Breast epithelium (tissue), 4 donors: ENCODE results near the gene HRAS. TPM values are rescaled to one million over a fixed set of nuclear protein-coding genes. Genes with fewer than 3 reads are reported as not detected.

Experiments used
- DNase-seq, 2 donors: peaks; one replicate each; pipeline ENCODE4 v3.0.0-alpha.2; 2019; ENCODE audit warnings: low spot score in 2 of 2
- H3K27ac ChIP-seq, 2 donors: fragments of 200-600 bp; sonication (generic) in 1 of 2; one replicate each; pipeline ENCODE4 v1.5.1; 2016 to 2019; ENCODE audit warnings: mild to moderate bottlenecking in 1 of 2
- H3K27me3 ChIP-seq, 2 donors: fragments of 200-600 bp; sonication (generic) in 1 of 2; one replicate each; pipeline versions ENCODE4 v1.5.1 to v1.6.0; 2017 to 2019; ENCODE audit warnings: control low read depth in 1 of 2, mild to moderate bottlenecking in 1 of 2
- H3K36me3 ChIP-seq: fragments of 200-600 bp; one replicate; pipeline ENCODE4 v1.5.1; 2019
- H3K4me1 ChIP-seq, 2 donors: fragments of 200-600 bp; sonication (generic); one replicate each; pipeline ENCODE4 v1.5.1; 2016 to 2019; ENCODE audit warnings: control low read depth in 1 of 2
- H3K4me3 ChIP-seq, 3 donors: fragments of 200-600 bp; sonication (generic); 1 replicate in 2 of 3; 2 replicates in 1 of 3; pipeline ENCODE4 v1.5.1; 2016 to 2019; ENCODE audit warnings: mild to moderate bottlenecking in 3 of 3, moderate library complexity in 2 of 3
- H3K9me3 ChIP-seq, 2 donors: fragments of 200-600 bp; sonication (generic) in 1 of 2; one replicate each; pipeline ENCODE4 v1.5.1; 2016 to 2019; ENCODE audit warnings: control low read depth in 1 of 2
- POLR2A ChIP-seq: fragments of 450-650 bp; IDR thresholded peaks from one replicate; pipeline ENCODE4 v1.6.1; 2016; ENCODE audit warnings: antibody characterized with exemption, mild to moderate bottlenecking, moderate library complexity
- POLR2AphosphoS5 ChIP-seq, 3 donors: sonication (generic); formaldehyde crosslinking; IDR thresholded peaks; one replicate each; pipeline ENCODE4 v1.6.1; 2017; ENCODE audit warnings: antibody characterized with exemption in 3 of 3
- intact Hi-C: fragments of 100-400 bp; cut with DNase I; formaldehyde crosslinking; loops from one replicate; pipeline ENCODE4 v1.15.1; 2023; ENCODE audit warnings: low total_unique reads
- total RNA-seq, 3 donors: library from RNA; depleted of rRNA; stranded (reverse); fragments of >200 nt; gene quantifications; one replicate each; pipeline ENCODE4 v1.1.0, GENCODE V29; 2016
- TF ChIP-seq, protein P1 (sequence below), 3 donors: fragments of 450-650 bp; IDR thresholded peaks; one replicate each; pipeline ENCODE4 v1.5.1; 2016 to 2017; ENCODE audit warnings: antibody characterized with exemption in 3 of 3, mild to moderate bottlenecking in 3 of 3, moderate library complexity in 3 of 3

Gene HRAS
- total RNA-seq, 3 donors from 2014 or later = 33.2 to 50.1 (median 33.4) TPM

DNA sequence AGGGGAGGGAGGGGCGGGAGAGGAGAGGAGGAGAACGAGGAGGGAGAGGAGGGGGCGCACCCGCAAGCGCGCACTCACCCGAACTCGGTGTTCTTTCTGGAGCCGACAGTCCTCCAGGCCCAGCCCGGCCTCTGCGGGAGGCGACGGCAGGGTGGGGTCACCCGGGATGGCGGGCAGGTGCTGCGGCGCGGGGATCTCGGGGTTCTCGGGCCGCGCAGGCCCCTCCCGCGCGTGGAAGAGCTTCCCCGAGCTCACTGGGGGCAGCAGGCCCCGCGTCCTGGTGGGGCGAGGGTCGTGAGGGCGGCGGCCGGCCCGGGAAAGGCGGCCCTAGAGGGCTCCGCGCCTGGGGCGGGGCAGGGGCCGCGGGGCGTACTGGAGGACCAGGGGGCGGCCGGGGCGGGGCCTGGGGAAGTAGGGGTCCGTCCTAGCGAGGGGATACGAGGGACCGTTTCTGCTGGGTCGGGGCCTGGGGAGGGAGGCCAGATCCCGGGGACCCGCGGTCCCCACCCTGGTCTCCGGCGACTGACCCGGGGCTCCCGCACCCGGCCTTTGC, 19.9 kb upstream of the HRAS start:
- no peaks in the 10 kb centered on the region for H3K36me3 ChIP-seq
- TF ChIP-seq POLR2A = no peak
- no peak for TF ChIP-seq POLR2AphosphoS5 (IDR thresholded peaks at IDR 0.05)
- TF ChIP-seq, protein P1, sequence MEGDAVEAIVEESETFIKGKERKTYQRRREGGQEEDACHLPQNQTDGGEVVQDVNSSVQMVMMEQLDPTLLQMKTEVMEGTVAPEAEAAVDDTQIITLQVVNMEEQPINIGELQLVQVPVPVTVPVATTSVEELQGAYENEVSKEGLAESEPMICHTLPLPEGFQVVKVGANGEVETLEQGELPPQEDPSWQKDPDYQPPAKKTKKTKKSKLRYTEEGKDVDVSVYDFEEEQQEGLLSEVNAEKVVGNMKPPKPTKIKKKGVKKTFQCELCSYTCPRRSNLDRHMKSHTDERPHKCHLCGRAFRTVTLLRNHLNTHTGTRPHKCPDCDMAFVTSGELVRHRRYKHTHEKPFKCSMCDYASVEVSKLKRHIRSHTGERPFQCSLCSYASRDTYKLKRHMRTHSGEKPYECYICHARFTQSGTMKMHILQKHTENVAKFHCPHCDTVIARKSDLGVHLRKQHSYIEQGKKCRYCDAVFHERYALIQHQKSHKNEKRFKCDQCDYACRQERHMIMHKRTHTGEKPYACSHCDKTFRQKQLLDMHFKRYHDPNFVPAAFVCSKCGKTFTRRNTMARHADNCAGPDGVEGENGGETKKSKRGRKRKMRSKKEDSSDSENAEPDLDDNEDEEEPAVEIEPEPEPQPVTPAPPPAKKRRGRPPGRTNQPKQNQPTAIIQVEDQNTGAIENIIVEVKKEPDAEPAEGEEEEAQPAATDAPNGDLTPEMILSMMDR (IDR thresholded peaks at IDR 0.05) = no peak
- H3K9me3 ChIP-seq = no peaks in the 10 kb centered on the region
- H3K4me3 ChIP-seq = peak overlapping the region in 2 of 3 donors; percentile 53 to 77
- intact Hi-C loops = no loop called here
- peaks cover 0 to 5% of the 10 kb centered on the region in 2 donors for H3K4me1 ChIP-seq
- DNase-seq = no peak
- H3K27me3 ChIP-seq = peaks cover 3 to 6% of the 10 kb centered on the region in 2 donors
- H3K27ac ChIP-seq = no peak overlapping the region

DNA sequence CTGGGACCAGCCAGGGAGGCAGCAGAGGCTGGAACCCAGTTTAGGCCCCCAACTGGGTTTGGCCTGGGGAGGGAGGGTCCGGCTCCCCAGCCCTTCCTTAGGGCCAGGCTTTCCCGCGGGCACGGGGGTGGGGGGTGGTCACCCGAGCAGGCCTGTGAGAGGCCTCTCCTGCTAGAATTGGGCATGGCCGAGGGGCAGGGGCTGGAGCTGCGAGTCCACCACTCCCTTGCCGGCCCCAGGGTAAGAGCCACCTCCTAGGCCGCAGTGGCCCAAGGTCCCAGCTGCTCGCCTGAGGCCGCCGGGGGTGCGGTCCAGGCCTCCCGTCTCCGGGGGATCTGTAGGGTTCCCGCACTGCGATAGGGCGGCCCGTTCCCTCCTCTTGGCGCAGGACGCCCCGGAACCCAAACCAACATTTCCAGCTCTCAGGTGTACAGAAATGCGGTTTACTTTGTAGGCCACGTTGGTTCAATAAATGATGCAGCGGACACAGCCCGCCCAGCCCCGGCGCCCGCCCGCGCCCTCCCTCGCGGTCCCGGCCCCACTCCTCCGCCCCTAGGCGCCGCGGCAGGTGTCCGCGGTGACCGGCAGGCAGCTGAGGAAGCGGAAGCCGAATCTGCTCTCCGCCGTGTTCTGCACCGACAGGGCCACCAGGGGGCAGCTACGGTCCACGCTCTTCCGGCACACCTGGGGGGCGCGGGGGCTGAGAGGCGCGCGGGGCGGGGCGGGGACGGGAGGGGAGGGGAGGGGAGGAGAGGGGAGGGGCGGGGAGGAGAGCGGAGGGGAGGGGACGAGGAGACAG, 19.3 kb upstream of the HRAS start:
- intact Hi-C loops = no loop called here

DNA sequence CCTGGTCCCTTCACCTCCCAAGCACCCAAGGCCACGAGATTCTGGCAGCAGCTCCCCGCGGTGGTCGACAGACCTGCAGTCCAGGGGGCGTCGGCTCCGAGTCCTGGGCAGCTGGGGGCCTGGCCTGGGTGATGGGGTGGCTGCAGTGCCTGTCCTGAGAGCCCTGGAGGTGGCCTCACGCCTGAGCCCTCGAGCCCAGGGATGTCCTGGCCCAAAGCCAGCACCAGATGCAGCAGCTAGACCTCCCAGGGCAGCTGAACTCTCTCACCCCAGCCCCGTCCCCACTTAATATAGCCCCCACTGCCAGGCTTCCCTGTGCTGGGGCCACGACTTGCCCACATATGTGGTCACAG, 18.6 kb upstream of the HRAS start:
- Histone ChIP-seq H3K4me3 (peak overlapping the region in 1 of 3 donors; percentile 77), H3K27ac (no peak overlapping the region), H3K9me3 (no peaks in the 10 kb centered on the region), H3K36me3 (no peaks in the 10 kb centered on the region), H3K4me1 (peaks cover 0 to 5% of the 10 kb centered on the region in 2 donors), H3K27me3 (peaks cover 3 to 6% of the 10 kb centered on the region in 2 donors)
- DNase-seq = no peak
- intact Hi-C loops = no loop called here
- TF ChIP-seq, protein P1 (IDR thresholded peaks at IDR 0.05) = no peak
- TF ChIP-seq POLR2A (no peak), POLR2AphosphoS5 (IDR thresholded peaks at IDR 0.05) (no peak)

More for the DNA sequence above, 19.3 kb upstream of the HRAS start:
- no peak for DNase-seq
- Histone ChIP-seq H3K27me3 (peaks cover 3 to 6% of the 10 kb centered on the region in 2 donors), H3K4me1 (peaks cover 0 to 5% of the 10 kb centered on the region in 2 donors), H3K36me3 (no peaks in the 10 kb centered on the region), H3K4me3 (peak overlapping the region in 2 of 3 donors; percentile 53 to 77), H3K9me3 (no peaks in the 10 kb centered on the region), H3K27ac (peak overlapping the region in 1 of 2 donors; percentile 38)
- TF ChIP-seq POLR2A (no peak), POLR2AphosphoS5 (IDR thresholded peaks at IDR 0.05) (no peak)
- TF ChIP-seq, protein P1 (IDR thresholded peaks at IDR 0.05) = peak in 2 of 3 donors; percentile 13 to 36

DNA sequence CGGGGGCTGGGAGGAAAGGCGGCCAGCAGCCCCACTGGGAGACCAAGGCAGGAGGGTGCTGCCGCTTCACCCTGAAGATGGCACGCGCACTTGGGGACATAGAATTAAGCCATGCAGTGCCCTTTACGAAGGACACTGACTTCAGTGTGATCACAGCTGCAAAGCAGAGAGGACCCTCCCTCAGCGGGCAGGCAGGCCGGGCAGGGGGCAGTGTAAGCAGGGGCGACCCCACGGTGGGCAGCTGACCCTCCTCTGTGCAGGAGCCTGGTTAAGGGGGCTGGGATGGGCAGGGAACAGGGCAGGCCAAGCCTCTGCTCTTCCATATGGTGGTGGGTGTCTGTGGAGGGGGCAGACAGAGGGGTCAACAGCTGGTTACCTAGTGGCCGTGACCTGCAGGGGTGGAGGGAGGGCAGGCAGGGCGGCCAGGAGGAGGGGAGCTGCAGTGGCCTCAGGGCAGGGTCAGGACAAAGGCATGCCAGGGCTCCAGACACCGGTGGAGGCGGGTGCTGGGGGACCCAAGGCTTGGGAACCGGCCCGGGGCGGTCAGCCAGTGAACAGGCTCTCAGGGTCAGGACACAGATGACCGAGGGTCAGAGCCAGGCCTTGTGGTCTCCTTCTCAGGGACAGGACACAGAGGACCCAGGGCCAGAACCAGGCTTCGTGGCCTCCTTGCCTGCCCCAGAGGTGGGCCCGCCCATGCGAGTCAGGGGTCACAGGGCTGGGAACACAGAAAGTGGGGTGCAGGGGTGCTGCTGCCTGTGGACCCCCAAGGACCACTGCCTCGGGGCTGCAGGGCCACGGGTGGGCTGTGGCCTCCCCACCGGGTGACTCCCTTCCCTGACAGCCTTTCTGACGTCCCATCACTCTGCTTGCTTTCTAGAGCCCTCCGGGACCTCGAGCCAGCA, 18.0 kb upstream of the HRAS start:
- Histone ChIP-seq H3K27me3 (peaks cover 3 to 6% of the 10 kb centered on the region in 2 donors), H3K27ac (no peak overlapping the region), H3K4me3 (no peak overlapping the region), H3K36me3 (no peaks in the 10 kb centered on the region), H3K4me1 (peaks cover 0 to 5% of the 10 kb centered on the region in 2 donors), H3K9me3 (no peaks in the 10 kb centered on the region)
- intact Hi-C loops = no loop called here
- no peak for DNase-seq
- TF ChIP-seq POLR2A (no peak), POLR2AphosphoS5 (IDR thresholded peaks at IDR 0.05) (no peak)
- TF ChIP-seq, protein P1 (IDR thresholded peaks at IDR 0.05) = no peak
